ENCODE results near the gene SRP68. TPM values are rescaled to one million over a fixed set of nuclear protein-coding genes. Genes with fewer than 3 reads are reported as not detected.

The SRP68 gene
- total RNA-seq, 1 experiment from 2014 or later = 90.7 TPM

GRCh38 chr17:76120658-76121008 is 48.3 kb upstream of the SRP68 start (continued):
- TF ChIP-seq FOXJ3 (CRISPR knock-in tag; IDR thresholded peaks at IDR 0.05; ENCODE audit: borderline replicate concordance) = no peak

DNA sequence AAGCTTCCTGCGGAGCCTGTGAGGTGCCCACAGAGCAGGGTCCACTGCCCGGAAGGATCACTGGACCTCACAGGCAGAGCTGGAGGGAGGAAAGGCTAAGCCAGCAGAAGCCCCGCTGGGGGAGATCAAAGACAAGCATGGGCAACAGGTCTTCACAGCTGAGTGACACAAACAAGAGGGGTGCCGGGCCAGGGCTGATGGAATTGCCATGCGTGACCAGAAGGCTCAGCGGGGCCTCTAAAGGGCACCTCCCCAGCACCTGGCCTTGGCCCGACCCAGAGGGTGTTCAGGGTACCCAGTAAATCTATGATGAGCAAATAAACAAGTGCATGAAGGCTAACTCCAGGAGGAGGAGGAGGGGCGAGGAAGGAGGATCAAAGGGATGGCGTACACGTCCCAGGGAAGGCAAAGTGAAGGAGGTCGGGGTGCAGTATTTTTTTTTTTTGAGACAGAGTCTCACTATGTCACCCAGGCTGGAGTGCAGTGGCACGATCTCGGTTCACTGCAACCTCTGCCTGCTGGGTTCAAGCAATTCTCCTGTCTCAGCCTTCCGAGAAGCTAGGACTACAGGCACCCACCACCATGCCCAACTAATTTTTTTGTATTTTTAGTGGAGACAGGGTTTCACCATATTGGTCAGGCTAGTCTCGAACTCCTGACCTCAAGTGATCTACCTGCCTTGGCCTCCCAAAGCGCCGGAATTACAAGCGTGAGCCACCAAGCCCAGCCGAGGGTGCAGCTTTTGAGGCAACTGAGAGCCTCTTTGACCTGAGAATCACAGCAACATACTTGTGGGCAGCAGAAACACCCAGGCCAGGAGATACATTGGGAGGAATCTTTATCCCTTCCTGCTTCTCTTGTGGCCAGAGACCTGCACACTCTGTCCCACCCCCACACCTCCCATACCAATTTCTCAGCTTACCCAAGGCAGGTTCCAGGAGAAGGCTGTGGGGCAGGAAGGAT is 47.4 kb upstream of the SRP68 start:
- Mint-ChIP-seq H3K9me3 (no peaks in the 10 kb centered on the region), H3K27me3 (ENCODE audit: low read depth) (no peaks in the 10 kb centered on the region; the same call in 1 of the 2 replicates), H3K27ac (no peak overlapping the region), H3K36me3 (no peaks in the 10 kb centered on the region), H3K4me1 (peaks cover 27% of the 10 kb centered on the region), H3K4me3 (no peak overlapping the region)
- no peak for ATAC-seq
- ChIA-PET CTCF (interaction anchor here (0.6 to 10.4 kb wide), 13 partner anchors 13 to 180 kb away, joined by 3 to 176 read pairs (median 13); partner anchors contain the start of gene FOXJ1), POLR2A (interaction anchor here (1.2 to 1.8 kb wide), 2 partner anchors 13 kb away, joined by 3 to 5 read pairs; no protein-coding TSS in a partner anchor)
- DNase-seq (ENCODE audit: low spot score) = no peak
- TF ChIP-seq FOXJ3 (CRISPR knock-in tag; IDR thresholded peaks at IDR 0.05; ENCODE audit: borderline replicate concordance) = no peak
- no peak for TF ChIP-seq ZBTB21 (CRISPR knock-in tag; IDR thresholded peaks at IDR 0.05; ENCODE audit: borderline replicate concordance)
- TF ChIP-seq GABPB1 (CRISPR knock-in tag; IDR thresholded peaks at IDR 0.05) = 0 out of 2 replicates have a peak, but pooled peaks have one; percentile 38

GRCh38 chr17:76115138-76115754 is 42.9 kb upstream of the SRP68 start:
- Mint-ChIP-seq H3K9me3 (peaks cover 5% of the 10 kb centered on the region), H3K4me3 (no peak overlapping the region), H3K36me3 (no peaks in the 10 kb centered on the region; the same call in 1 of the 2 replicates), H3K27me3 (ENCODE audit: low read depth) (no peaks in the 10 kb centered on the region), H3K4me1 (peaks cover 14% of the 10 kb centered on the region), H3K27ac (no peak overlapping the region)
- TF ChIP-seq IRF2 (CRISPR knock-in tag; IDR thresholded peaks at IDR 0.05; ENCODE audit: borderline replicate concordance, low read depth) = no peak
- TF ChIP-seq, protein P1, sequence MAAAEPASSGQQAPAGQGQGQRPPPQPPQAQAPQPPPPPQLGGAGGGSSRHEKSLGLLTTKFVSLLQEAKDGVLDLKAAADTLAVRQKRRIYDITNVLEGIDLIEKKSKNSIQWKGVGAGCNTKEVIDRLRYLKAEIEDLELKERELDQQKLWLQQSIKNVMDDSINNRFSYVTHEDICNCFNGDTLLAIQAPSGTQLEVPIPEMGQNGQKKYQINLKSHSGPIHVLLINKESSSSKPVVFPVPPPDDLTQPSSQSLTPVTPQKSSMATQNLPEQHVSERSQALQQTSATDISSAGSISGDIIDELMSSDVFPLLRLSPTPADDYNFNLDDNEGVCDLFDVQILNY (CRISPR knock-in tag; IDR thresholded peaks at IDR 0.05) = no peak
- no peak for TF ChIP-seq SMAD3 (CRISPR knock-in tag; IDR thresholded peaks at IDR 0.05; ENCODE audit: borderline replicate concordance)
- no peak for TF ChIP-seq ZNF317 (CRISPR knock-in tag; IDR thresholded peaks at IDR 0.05; ENCODE audit: borderline replicate concordance, low read depth)
- no peak for TF ChIP-seq ZNF263 (CRISPR knock-in tag; IDR thresholded peaks at IDR 0.05; ENCODE audit: low read depth)
- TF ChIP-seq RELA (CRISPR knock-in tag; IDR thresholded peaks at IDR 0.05; ENCODE audit: borderline replicate concordance) = no peak
- TF ChIP-seq SOX15 (CRISPR knock-in tag; IDR thresholded peaks at IDR 0.05) = no peak
- TF ChIP-seq ZMAT4 (CRISPR knock-in tag; IDR thresholded peaks at IDR 0.05) = no peak
- TF ChIP-seq, protein P2, sequence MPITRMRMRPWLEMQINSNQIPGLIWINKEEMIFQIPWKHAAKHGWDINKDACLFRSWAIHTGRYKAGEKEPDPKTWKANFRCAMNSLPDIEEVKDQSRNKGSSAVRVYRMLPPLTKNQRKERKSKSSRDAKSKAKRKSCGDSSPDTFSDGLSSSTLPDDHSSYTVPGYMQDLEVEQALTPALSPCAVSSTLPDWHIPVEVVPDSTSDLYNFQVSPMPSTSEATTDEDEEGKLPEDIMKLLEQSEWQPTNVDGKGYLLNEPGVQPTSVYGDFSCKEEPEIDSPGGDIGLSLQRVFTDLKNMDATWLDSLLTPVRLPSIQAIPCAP (CRISPR knock-in tag; IDR thresholded peaks at IDR 0.05) = no peak
- no peak for TF ChIP-seq HMGA2 (CRISPR knock-in tag; IDR thresholded peaks at IDR 0.05)
- no peak for TF ChIP-seq FOXK1 (CRISPR knock-in tag; IDR thresholded peaks at IDR 0.05)
- no peak for TF ChIP-seq NFYB (CRISPR knock-in tag; conservative IDR thresholded peaks at IDR 0.05; ENCODE audit: low read depth)
- no peak for TF ChIP-seq ESRRA (CRISPR knock-in tag; IDR thresholded peaks at IDR 0.05; ENCODE audit: borderline replicate concordance)
- TF ChIP-seq ZNF281 (CRISPR knock-in tag; IDR thresholded peaks at IDR 0.05) = no peak
- no peak for TF ChIP-seq MAX (CRISPR knock-in tag; IDR thresholded peaks at IDR 0.05)
- no peak for TF ChIP-seq ZNF416 (CRISPR knock-in tag; IDR thresholded peaks at IDR 0.05)
- TF ChIP-seq, protein P3, sequence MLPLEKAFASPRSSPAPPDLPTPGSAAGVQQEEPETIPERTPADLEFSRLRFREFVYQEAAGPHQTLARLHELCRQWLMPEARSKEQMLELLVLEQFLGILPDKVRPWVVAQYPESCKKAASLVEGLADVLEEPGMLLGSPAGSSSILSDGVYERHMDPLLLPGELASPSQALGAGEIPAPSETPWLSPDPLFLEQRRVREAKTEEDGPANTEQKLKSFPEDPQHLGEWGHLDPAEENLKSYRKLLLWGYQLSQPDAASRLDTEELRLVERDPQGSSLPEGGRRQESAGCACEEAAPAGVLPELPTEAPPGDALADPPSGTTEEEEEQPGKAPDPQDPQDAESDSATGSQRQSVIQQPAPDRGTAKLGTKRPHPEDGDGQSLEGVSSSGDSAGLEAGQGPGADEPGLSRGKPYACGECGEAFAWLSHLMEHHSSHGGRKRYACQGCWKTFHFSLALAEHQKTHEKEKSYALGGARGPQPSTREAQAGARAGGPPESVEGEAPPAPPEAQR (CRISPR knock-in tag; IDR thresholded peaks at IDR 0.05) = no peak
- POLR2A ChIA-PET = no interaction called here
- DNase-seq (ENCODE audit: low spot score) (no peak), ATAC-seq (no peak)
- CTCF ChIA-PET = interaction anchor here (1.0 kb wide), 1 partner anchor 115 kb away, joined by 3 read pairs; the partner anchor contains the start of gene CDK3
